ENCODE results near the gene COL4A2. TPM values are rescaled to one million over a fixed set of nuclear protein-coding genes. Genes with fewer than 3 reads are reported as not detected.

COL4A2 gene
- total RNA-seq, 1 donor from 2014 or later: 60.9 TPM

GRCh38 chr13:110444226-110444653 lies 137.2 kb downstream of the COL4A2 start:
- no peak overlapping the region for H3K4me3 Mint-ChIP-seq (ENCODE audit: unreplicated experiment)
- peaks cover 2% of the 10 kb centered on the region for H3K27me3 Mint-ChIP-seq (ENCODE audit: unreplicated experiment)
- H3K36me3 Mint-ChIP-seq (ENCODE audit: unreplicated experiment): no peaks in the 10 kb centered on the region
- DNase-seq: no peak
- no peak for TF ChIP-seq CTCF (IDR thresholded peaks at IDR 0.05; ENCODE audit: partially characterized antibody, unreplicated experiment)
- no peak overlapping the region for H3K27ac Mint-ChIP-seq (ENCODE audit: unreplicated experiment)
- peaks cover 8% of the 10 kb centered on the region for H3K4me1 Mint-ChIP-seq (ENCODE audit: low read depth, unreplicated experiment)
- no peaks in the 10 kb centered on the region for H3K9me3 Mint-ChIP-seq (ENCODE audit: unreplicated experiment)

- Mint-ChIP-seq H3K36me3 (ENCODE audit: unreplicated experiment) (no peaks in the 10 kb centered on the region), H3K27me3 (ENCODE audit: unreplicated experiment) (no peaks in the 10 kb centered on the region), H3K9me3 (ENCODE audit: unreplicated experiment) (no peaks in the 10 kb centered on the region), H3K4me1 (ENCODE audit: low read depth, unreplicated experiment) (peaks cover 8% of the 10 kb centered on the region), H3K27ac (ENCODE audit: unreplicated experiment) (no peak overlapping the region), H3K4me3 (ENCODE audit: unreplicated experiment) (no peak overlapping the region)
- no peak for TF ChIP-seq CTCF (IDR thresholded peaks at IDR 0.05; ENCODE audit: partially characterized antibody, unreplicated experiment)
- DNase-seq: no peak
Measured at GRCh38 chr13:110445183-110445582, 138.1 kb downstream of the COL4A2 start.

GRCh38 chr13:110445722-110446574 lies 138.9 kb downstream of the COL4A2 start:
- no peaks in the 10 kb centered on the region for H3K27me3 Mint-ChIP-seq (ENCODE audit: unreplicated experiment)
- H3K4me1 Mint-ChIP-seq (ENCODE audit: low read depth, unreplicated experiment): peaks cover 8% of the 10 kb centered on the region
- no peaks in the 10 kb centered on the region for H3K9me3 Mint-ChIP-seq (ENCODE audit: unreplicated experiment)
- no peak for TF ChIP-seq CTCF (IDR thresholded peaks at IDR 0.05; ENCODE audit: partially characterized antibody, unreplicated experiment)
- DNase-seq: no peak
- no peak overlapping the region for H3K27ac Mint-ChIP-seq (ENCODE audit: unreplicated experiment)
- no peaks in the 10 kb centered on the region for H3K36me3 Mint-ChIP-seq (ENCODE audit: unreplicated experiment)
- no peak overlapping the region for H3K4me3 Mint-ChIP-seq (ENCODE audit: unreplicated experiment)

GRCh38 chr13:110446575-110446890 lies 139.4 kb downstream of the COL4A2 start:
- Mint-ChIP-seq H3K27me3 (ENCODE audit: unreplicated experiment) (no peaks in the 10 kb centered on the region), H3K4me1 (ENCODE audit: low read depth, unreplicated experiment) (peaks cover 8% of the 10 kb centered on the region), H3K4me3 (ENCODE audit: unreplicated experiment) (no peak overlapping the region), H3K9me3 (ENCODE audit: unreplicated experiment) (peaks cover 2% of the 10 kb centered on the region), H3K36me3 (ENCODE audit: unreplicated experiment) (no peaks in the 10 kb centered on the region), H3K27ac (ENCODE audit: unreplicated experiment) (no peak overlapping the region)
- no peak for DNase-seq
- TF ChIP-seq CTCF (IDR thresholded peaks at IDR 0.05; ENCODE audit: partially characterized antibody, unreplicated experiment): no peak

GRCh38 chr13:110447058-110447511 lies 140.0 kb downstream of the COL4A2 start:
- TF ChIP-seq CTCF (IDR thresholded peaks at IDR 0.05; ENCODE audit: partially characterized antibody, unreplicated experiment): no peak
- H3K36me3 Mint-ChIP-seq (ENCODE audit: unreplicated experiment): no peaks in the 10 kb centered on the region
- no peak overlapping the region for H3K27ac Mint-ChIP-seq (ENCODE audit: unreplicated experiment)
- H3K27me3 Mint-ChIP-seq (ENCODE audit: unreplicated experiment): no peaks in the 10 kb centered on the region
- no peak overlapping the region for H3K4me3 Mint-ChIP-seq (ENCODE audit: unreplicated experiment)
- H3K9me3 Mint-ChIP-seq (ENCODE audit: unreplicated experiment): peaks cover 2% of the 10 kb centered on the region
- no peak for DNase-seq
- peaks cover 8% of the 10 kb centered on the region for H3K4me1 Mint-ChIP-seq (ENCODE audit: low read depth, unreplicated experiment)
